HG03135 (cell line): Measurements from ENCODE around the gene RAD51B.
"Not testable (repeated sequence)": the region's sequence is repeated elsewhere in the genome, so short reads cannot be mapped to it uniquely, and the experiment has no call there.

Experiments used
- ATAC-seq: cut with Tn5 transposase; IDR thresholded peaks from one replicate; pipeline ENCODE4 v1.9.1; 2021; ENCODE audit warnings: mild to moderate bottlenecking, moderate library complexity; ENCODE audit not compliant: unreplicated experiment

The RAD51B gene

GRCh38 chr14:68166731-68167382 is 347.3 kb downstream of the RAD51B start:
- no peak for ATAC-seq

GRCh38 chr14:68167383-68168087 is 348.0 kb downstream of the RAD51B start:
- no peak for ATAC-seq

- no peak for ATAC-seq
These were observed 349.0 kb downstream of the RAD51B start for GRCh38 chr14:68168460-68169109.

- ATAC-seq: no peak
These were observed 352.6 kb downstream of the RAD51B start for GRCh38 chr14:68172216-68172615.

- ATAC-seq: peak; percentile 67
These were observed 353.0 kb downstream of the RAD51B start for GRCh38 chr14:68172627-68173026.

- no peak for ATAC-seq
These were observed 353.8 kb downstream of the RAD51B start for GRCh38 chr14:68173227-68173972.

GRCh38 chr14:68174446-68174845 is 354.9 kb downstream of the RAD51B start:
- no peak for ATAC-seq

- no peak for ATAC-seq
These were observed 357.1 kb downstream of the RAD51B start for GRCh38 chr14:68176687-68177086.

- no peak for ATAC-seq
These were observed 358.1 kb downstream of the RAD51B start for GRCh38 chr14:68177728-68178127.

- ATAC-seq: no peak
These were observed 358.7 kb downstream of the RAD51B start for GRCh38 chr14:68178282-68178681.

- no peak for ATAC-seq
These were observed 362.1 kb downstream of the RAD51B start for GRCh38 chr14:68181519-68182326.

GRCh38 chr14:68182492-68182891 is 362.9 kb downstream of the RAD51B start:
- ATAC-seq: peak; percentile 62

- not testable (repeated sequence) for ATAC-seq
These were observed 367.1 kb downstream of the RAD51B start for GRCh38 chr14:68186500-68187276.

GRCh38 chr14:68188174-68188573 is 368.6 kb downstream of the RAD51B start:
- no peak for ATAC-seq

- ATAC-seq: no peak
These were observed 370.5 kb downstream of the RAD51B start for GRCh38 chr14:68190032-68190431.

GRCh38 chr14:68191567-68192321 is 372.2 kb downstream of the RAD51B start:
- no peak for ATAC-seq

- no peak for ATAC-seq
These were observed 373.4 kb downstream of the RAD51B start for GRCh38 chr14:68192935-68193334.

- ATAC-seq: no peak
These were observed 374.5 kb downstream of the RAD51B start for GRCh38 chr14:68193970-68194681.
